Umbilical cord (tissue), 2 donors: Measurements from ENCODE around the gene RPS5. TPM values are rescaled to one million over a fixed set of nuclear protein-coding genes. Genes with fewer than 3 reads are reported as not detected.
"Not testable (repeated sequence)": the region's sequence is repeated elsewhere in the genome, so short reads cannot be mapped to it uniquely, and the experiment has no call there.

ENCODE experiments used
- DNase-seq: peaks from one replicate; pipeline ENCODE4 v3.0.0-alpha.2; 2015; ENCODE audit warnings: low spot score
- total RNA-seq: library from RNA; depleted of rRNA; stranded (reverse); fragments of >200 nt; gene quantifications from one replicate; pipeline ENCODE4 v1.2.3, GENCODE V29; 2014; ENCODE audit warnings: low replicate concordance; ENCODE audit not compliant: insufficient read depth

The RPS5 gene
- total RNA-seq, 1 donor from 2014 or later = 1,414 TPM

DNA sequence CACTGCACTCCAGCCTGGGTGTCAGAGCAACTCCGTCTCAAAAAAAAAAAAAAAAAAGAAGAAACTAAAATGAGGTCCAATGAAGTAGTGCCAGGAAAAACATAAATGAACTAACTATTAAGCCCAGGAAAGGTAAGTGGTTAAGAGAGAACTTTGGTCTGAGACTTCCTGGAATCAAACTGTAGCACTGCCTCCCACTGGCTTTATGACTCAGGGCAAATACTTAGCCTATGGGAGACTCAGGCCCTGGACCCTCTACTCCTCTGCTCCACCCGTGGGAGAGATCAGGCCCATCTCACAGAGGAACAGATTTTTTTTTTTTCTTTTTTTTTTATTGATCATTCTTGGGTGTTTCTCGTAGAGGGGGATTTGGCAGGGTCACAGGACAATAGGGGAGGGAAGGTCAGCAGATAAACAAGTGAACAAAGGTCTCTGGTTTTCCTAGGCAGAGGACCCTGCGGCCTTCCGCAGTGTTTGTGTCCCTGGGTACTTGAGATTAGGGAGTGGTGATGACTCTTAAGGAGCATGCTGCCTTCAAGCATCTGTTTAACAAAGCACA lies 16.9 kb downstream of the RPS5 start:
- not testable (repeated sequence) for DNase-seq

DNA sequence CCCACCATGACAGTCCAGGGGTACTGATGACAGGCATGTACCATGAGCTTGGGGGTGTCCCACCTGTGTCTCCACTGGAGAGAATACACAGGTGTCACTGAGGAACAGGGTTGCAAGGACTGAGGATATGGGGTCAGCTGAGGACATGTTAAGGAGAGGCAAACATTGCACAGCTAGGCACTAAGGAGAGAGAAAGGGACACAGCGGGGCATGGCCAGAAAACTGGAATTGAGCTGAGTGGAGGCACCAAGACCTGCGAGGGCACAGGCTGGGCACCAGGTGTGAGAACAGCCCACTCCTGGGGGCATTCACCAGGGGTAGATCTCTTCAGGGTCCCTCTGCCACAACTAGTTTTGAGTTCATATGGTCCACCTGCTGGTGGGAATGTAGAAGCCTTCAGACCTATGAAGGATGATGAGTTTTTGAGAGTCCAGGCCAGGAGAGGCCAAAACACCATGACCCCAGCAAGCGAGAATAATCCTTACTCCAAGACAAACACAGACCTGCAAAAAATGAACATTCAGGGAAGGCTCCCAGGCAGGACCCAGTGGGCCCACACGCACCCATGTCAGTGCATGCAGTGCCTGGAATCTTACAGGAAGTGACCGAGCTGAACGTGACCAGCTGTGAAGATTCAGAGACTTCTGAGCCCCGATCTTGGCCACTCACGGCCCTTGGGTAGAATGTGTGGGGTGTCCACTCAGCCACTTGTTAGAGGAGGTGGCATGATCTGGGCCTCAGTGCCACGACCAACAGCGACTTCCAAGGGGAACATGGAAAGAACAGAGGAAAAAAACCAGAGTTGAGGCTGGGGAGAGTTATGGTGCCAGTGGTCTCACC lies 20.0 kb downstream of the RPS5 start:
- no peak for DNase-seq

DNA sequence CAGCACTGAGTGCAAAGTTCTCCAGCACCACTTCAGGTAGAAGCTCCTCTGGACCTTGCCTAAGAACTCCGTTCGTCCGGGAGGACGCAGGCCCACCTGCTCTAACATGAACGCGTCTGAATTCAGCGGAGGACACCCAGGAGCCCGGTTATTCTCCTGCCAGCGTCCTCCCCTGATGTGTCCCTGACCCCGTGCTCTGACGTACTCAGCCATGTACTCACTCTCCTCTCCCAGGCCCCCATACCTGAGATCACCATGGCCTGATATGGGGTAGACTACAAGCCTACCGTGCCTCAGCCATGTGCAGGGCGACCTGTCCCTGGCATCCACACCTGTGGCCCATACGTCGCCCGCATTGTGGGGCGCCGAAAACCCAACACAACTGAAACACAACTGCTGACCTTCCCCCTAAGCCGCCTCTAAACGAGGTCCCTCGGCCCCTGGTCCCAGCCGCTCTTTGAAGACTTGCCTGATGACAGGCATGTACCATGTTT lies 20.6 kb downstream of the RPS5 start:
- no peak for DNase-seq

DNA sequence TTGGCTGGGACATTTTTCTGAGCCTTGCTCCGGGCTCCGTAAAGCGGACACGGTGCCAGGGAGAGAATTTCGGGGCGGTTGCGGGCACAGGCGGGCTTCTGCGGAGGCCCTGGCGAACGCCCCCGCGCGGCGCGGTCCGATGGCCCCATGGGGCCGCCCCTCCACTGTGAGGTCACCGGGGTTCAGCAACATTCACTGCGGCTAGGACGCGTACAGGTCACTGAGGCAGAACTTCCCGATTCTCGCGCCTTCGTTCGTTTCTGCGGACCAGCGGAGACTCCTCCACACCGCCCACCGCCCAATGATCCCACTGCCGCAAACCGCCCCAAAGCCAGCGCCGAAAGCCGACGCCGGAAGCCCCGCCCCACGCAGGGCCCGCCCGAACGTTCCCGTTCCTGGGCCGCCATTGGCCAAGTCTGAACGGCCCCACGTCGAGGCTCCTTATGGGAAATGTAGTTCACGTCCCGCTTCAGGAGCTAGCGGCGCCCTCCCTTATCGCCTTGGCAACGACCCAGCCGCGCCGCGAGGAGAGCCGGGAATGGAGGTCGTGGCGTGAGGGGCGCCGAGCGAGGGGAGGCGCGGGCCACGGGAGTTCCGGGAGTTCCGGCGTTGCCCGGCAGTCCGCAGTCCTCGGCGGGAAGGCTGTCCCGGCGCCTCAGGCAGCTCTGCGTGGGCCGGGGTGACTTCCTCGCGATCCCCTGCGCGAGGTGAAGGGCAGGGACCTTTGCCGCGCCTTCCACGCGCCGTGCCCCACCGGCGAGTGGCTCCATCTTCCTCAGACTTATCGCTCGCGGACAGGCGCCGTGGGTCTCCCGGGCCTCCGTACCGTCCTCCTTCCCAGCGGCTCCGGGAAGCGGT lies 21.3 kb downstream of the RPS5 start, which contains the start of gene ZNF584:
Gene ZNF584 (plus strand): TSS at position 498 of the 858 bp plus-strand sequence. CDS start 499 bp downstream, outside the sequence.
- peak; percentile 99 for DNase-seq

DNA sequence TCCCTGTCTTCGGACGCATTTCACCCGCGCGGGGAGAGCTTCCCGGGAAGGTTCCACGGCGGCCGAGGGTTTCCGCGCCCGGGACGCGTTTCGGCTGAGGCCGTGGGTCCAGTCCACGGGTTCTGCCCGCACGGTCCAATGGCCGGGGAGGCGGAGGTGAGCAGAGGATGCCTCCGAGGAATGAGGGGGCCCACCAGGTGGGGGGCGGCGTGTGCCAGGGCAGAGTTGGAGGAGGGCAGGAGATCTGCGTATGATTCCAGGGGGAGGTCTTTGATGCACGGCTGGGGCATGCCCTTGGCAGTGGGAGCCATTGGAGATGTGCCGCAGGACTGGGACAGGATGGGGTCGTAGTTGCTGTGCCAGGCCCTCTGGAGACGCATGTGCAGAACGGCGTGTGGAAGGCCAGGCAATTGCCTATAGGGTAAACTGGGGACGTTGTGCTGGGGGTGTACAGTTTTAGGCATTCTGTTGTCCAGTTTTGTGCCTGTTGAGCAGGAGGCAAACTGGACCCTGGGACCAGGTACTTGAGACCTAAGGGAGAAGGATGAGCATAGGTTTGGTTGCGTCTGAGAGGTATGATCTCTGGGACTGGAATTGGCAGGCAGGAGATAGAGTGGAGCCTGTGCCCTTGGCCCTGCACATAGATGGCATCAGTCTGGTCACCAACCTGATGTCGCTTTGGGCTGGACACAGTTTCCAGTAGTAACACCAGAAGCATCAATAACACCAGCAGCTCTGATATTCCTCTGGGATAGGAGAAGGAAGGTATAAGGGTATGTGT lies 22.1 kb downstream of the RPS5 start:
- no peak for DNase-seq

DNA sequence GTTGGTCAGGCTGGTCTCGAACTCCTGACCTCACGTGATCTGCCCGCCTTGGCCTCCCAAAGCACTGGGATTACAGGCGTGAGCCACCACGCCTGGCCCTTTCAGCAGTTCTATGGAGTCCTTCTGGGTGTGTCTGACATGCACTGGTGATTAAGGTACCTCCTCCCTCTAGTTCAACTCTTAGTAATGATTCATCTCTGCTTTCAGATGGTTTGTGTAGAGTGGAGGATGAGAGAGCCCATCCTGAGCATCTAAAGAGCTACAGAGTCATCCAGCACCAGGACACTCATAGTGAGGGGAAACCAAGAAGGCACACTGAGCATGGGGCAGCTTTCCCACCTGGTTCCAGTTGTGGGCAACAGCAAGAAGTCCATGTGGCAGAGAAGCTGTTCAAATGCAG lies 29.5 kb downstream of the RPS5 start:
- DNase-seq = no peak

DNA sequence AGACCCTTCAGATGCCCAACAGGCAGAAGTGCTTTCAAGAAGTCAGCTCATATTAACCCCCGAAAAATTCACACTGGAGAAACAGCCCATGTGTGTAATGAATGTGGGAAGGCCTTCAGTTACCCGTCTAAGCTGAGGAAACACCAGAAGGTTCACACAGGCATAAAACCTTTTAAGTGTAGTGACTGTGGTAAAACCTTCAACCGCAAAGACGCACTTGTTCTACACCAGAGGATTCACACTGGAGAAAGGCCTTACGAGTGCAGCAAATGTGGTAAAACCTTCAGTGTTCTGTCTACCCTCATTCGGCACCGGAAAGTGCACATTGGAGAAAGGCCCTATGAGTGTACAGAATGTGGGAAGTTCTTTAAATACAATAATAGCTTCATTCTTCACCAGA lies 30.0 kb downstream of the RPS5 start:
- no peak for DNase-seq

DNA sequence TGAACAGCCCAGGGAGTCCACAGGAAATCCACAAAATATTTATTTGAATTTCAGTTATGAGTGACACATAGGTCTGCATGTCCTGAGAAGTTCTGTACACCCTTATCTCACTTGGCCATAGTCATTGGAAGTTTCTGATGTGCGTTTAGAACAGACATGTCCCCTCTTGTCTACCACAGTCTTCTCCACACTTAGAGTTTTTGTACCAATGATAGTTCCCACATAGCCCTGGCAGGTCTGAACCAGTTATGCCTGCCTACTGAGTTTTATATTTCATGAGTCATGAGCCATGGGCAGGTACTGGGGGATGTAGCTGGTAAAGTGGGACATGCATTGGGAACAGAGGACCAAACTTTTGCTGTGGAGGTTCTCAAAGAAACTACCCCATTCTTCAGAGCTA lies 41.5 kb downstream of the RPS5 start:
- no peak for DNase-seq

DNA sequence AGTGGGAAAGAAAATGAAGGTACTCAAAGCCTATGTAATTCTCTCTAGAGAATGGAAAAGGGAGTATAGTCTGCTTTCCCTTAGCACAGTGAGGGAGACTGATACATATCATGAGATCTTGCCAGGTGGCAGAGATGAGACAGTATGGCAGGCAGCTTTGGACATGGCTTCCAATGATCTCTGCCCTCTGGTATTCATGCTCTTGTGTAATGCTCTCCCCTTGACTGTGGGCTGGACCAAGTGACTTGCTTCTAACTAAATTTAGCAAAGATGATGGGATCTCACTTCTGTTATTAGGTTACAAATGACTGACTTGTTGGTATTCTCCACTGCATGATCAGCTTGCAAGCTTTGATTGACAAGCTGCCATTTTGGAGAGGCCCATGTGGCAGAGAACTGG lies 42.7 kb downstream of the RPS5 start:
- no peak for DNase-seq

DNA sequence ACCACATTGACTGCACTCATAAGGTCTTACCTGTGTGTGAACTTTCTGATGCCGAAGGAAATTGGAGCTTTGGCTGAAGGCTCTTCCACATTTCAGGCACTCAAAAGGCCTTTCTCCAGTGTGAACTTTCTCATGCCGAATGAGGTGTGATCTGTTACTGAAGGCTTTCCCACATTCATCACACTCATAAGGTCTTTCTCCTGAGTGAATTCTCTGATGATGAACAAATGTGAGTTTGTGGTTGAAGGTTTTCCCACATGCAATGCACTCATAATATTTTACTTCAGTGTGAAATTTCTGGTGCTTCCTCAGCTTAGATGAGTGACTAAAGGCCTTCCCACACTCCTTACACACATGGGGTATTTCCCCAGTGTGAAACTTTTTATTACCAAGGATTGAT lies 47.1 kb downstream of the RPS5 start:
- DNase-seq = no peak

DNA sequence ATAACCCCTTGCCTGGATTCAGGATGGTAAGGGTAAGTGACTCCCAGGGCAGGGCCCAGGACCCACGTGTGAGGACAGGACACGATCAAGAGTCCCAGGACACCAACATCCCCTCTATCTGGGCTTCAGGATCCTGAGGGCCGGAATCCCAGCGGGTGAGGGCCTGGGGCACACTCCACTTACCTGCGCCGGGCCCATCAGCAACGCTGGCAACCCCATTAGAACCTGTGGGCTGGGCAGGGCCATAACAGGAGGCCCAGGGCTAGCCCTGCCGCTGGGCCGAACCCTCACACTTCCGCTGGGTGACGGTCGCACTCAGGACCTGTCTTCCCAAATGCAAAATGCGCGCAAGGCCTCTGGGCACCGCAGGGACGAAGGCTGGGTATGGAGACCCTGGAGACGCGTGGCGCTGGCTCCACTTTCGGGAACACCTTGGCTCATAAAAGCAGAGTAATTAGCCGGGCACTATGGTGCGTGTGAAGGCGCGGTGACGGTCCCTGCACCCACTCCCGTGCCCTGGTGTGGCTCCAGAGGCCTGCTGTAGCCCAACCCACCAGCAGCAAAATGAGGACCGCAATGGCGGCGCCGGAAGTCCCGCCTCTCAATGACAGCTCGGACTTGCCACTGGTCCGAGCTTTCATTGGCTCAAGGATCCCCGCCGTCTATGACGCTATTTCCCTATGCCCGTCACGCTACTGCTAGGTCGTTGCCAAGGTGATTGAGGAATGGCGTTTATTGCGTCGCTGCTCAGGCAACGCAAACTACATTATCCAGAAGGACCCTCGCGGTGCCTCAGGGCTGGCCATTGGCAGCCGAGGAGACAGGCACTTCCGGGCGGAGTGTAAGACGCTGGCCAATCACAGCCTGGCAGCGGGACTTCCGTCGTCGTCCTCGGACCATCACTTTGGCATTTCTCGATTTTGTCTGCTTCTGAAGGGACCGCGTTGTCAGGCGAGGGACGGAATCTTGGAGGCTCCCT lies 52.8 kb downstream of the RPS5 start, which contains the start of gene ZNF132:
Gene ZNF132 (minus strand): TSS at position 578 of the 979 bp plus-strand sequence. CDS start 332 bp downstream, at position 246.
- peak; percentile 100 for DNase-seq

DNA sequence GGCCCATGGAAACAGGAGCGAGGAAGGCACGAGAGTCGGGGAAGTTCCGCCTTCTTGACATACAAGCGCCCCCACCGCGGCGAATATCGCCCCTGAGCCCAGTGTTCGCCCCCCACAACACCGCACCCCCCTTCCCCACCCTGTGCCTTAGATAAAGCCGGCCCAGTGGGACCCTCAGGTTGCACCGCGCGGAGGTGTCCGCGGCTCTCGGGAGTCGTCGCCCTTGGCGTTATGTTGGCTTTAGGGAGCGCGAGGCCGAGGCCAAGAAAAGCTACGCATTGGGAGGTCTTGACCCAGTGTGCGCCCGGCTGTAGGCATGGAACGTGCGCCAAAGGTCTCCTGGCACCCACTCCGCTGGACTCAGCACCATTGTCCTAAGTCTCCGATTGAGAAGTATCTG lies 53.5 kb downstream of the RPS5 start:
- no peak for DNase-seq

DNA sequence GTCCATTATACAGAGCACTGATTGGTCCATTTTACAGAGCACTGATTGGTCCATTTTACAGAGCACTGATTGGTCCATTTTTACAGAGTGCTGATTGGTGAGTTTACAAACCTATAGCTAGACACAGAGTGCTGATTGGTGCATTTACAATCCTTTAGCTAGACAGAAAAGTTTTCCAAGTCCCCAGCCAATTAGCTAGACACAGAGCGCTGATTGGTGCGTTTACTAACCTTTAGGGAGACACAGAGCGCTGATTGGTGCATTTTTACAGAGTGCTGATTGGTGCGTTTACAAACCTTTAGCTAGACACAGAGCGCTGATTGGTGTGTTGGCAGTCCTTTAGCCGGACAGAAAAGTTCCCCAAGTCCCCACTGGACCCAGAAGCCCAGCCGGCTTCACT lies 55.9 kb downstream of the RPS5 start:
- DNase-seq = not testable (repeated sequence)

Other genes with a start within 250 kb of the RPS5 start
- 11.8 TPM for gene ZNF329, start 236.5 kb upstream of the RPS5 start, total RNA-seq
- gene ZNF274, start 204.2 kb upstream of the RPS5 start, total RNA-seq = 14.7 TPM
- gene ZNF544, start 158.4 kb upstream of the RPS5 start, total RNA-seq = 29.6 TPM
- 5.3 TPM for gene ZNF8, start 108.3 kb upstream of the RPS5 start, total RNA-seq
- 43.3 TPM for gene ERVK3-1, start 81.9 kb upstream of the RPS5 start, total RNA-seq
- gene ZSCAN22, start 60.3 kb upstream of the RPS5 start, total RNA-seq = 2.9 TPM
- gene A1BG, start 33.8 kb upstream of the RPS5 start, total RNA-seq = 4.1 TPM
- gene ZNF497, start 24.5 kb upstream of the RPS5 start, total RNA-seq = 1.7 TPM
- gene ZNF837, start 6.2 kb upstream of the RPS5 start, total RNA-seq = 3.4 TPM
- 0.72 TPM for gene RNF225, start 8.4 kb downstream of the RPS5 start, total RNA-seq
- gene ZNF584, start 21.4 kb downstream of the RPS5 start, total RNA-seq = 6.0 TPM
- gene ZNF132, start 52.9 kb downstream of the RPS5 start, total RNA-seq = 24.8 TPM
- 16.4 TPM for gene ZNF324B, start 64.4 kb downstream of the RPS5 start, total RNA-seq
- 16.1 TPM for gene ZNF324, start 79.8 kb downstream of the RPS5 start, total RNA-seq
- gene ZNF446, start 89.1 kb downstream of the RPS5 start, total RNA-seq = 7.0 TPM
- 7.2 TPM for gene SLC27A5, start 124.7 kb downstream of the RPS5 start, total RNA-seq
- gene ZBTB45, start 132.5 kb downstream of the RPS5 start, total RNA-seq = 1.2 TPM
- gene TRIM28, start 156.8 kb downstream of the RPS5 start, total RNA-seq = 150 TPM
- gene CHMP2A, start 167.8 kb downstream of the RPS5 start, total RNA-seq = 92.5 TPM
- gene UBE2M, start 171.3 kb downstream of the RPS5 start, total RNA-seq = 32.7 TPM
- 11.1 TPM for gene MZF1, start 186.1 kb downstream of the RPS5 start, total RNA-seq